GM19240 (cell line): ENCODE data around the gene STX8.
"Not testable (repeated sequence)": the region's sequence is repeated elsewhere in the genome, so short reads cannot be mapped to it uniquely, and the experiment has no call there.

ENCODE experiments used
- DNase-seq: peaks from one replicate; pipeline ENCODE4 v3.0.0; 2011; ENCODE audit warnings: low spot score; ENCODE audit not compliant: insufficient read length

Gene STX8

GRCh38 chr17:9355231-9355630 is 220.4 kb downstream of the STX8 start:
- DNase-seq: not testable (repeated sequence)

GRCh38 chr17:9350080-9350479 is 225.5 kb downstream of the STX8 start:
- no peak for DNase-seq

- no peak for DNase-seq
These were observed 229.2 kb downstream of the STX8 start for GRCh38 chr17:9346296-9346926.

- no peak for DNase-seq
These were observed 232.1 kb downstream of the STX8 start for GRCh38 chr17:9343516-9343915.

- no peak for DNase-seq
These were observed 233.4 kb downstream of the STX8 start for GRCh38 chr17:9342225-9342624.

GRCh38 chr17:9339958-9340357 is 235.7 kb downstream of the STX8 start:
- no peak for DNase-seq

- not testable (repeated sequence) for DNase-seq
These were observed 236.1 kb downstream of the STX8 start for GRCh38 chr17:9339482-9339881.

GRCh38 chr17:9336817-9337216 is 238.8 kb downstream of the STX8 start:
- DNase-seq: no peak

- DNase-seq: no peak
These were observed 240.8 kb downstream of the STX8 start for GRCh38 chr17:9334536-9335446.

GRCh38 chr17:9332132-9332494 is 243.5 kb downstream of the STX8 start:
- DNase-seq: no peak

- DNase-seq: no peak
These were observed 244.1 kb downstream of the STX8 start for GRCh38 chr17:9331279-9332131.

- DNase-seq: no peak
These were observed 244.9 kb downstream of the STX8 start for GRCh38 chr17:9330611-9331271.

GRCh38 chr17:9330141-9330540 is 245.5 kb downstream of the STX8 start:
- DNase-seq: no peak

GRCh38 chr17:9329251-9329921 is 246.2 kb downstream of the STX8 start:
- DNase-seq: no peak

GRCh38 chr17:9324864-9325263 is 250.8 kb downstream of the STX8 start:
- no peak for DNase-seq

- no peak for DNase-seq
These were observed 253.3 kb downstream of the STX8 start for GRCh38 chr17:9322326-9322725.

GRCh38 chr17:9321890-9322289 is 253.7 kb downstream of the STX8 start:
- no peak for DNase-seq

- DNase-seq: no peak
These were observed 260.3 kb downstream of the STX8 start for GRCh38 chr17:9315360-9315759.

GRCh38 chr17:9313346-9313745 is 262.3 kb downstream of the STX8 start:
- no peak for DNase-seq

- no peak for DNase-seq
These were observed 266.4 kb downstream of the STX8 start for GRCh38 chr17:9309216-9309615.

- DNase-seq: no peak
These were observed 267.6 kb downstream of the STX8 start for GRCh38 chr17:9308069-9308468.
